OCI-M2 (cell line): Measurements from ENCODE around the gene COA5.

Experiments
- DNase-seq: peaks from one replicate; lab custom pipeline; 2025; ENCODE audit not compliant: unreplicated experiment; lab: John Stamatoyannopoulos, UW

Gene COA5

GRCh38 chr2:98554116-98554861 is 54.0 kb downstream of the COA5 start:
- no peak for DNase-seq

- DNase-seq: no peak
Observed at GRCh38 chr2:98552499-98553179, 55.7 kb downstream of the COA5 start.

GRCh38 chr2:98551316-98551715 is 57.0 kb downstream of the COA5 start:
- DNase-seq: no peak

GRCh38 chr2:98550165-98550564 is 58.1 kb downstream of the COA5 start:
- DNase-seq: no peak
